Cardiac septum (tissue), 1 donor: ENCODE results near the gene RNF222. TPM values are rescaled to one million over a fixed set of nuclear protein-coding genes. Genes with fewer than 3 reads are reported as not detected.

Experiments
- DNase-seq: peaks from one replicate; pipeline ENCODE4 v3.0.0-alpha.2; 2020; ENCODE audit warnings: low spot score
- intact Hi-C: fragments of 100-400 bp; cut with DNase I; formaldehyde crosslinking; loops from one replicate; pipeline ENCODE4 v1.14.0; 2022
- long read RNA-seq: library from polyadenylated mRNA; unstranded; transcript quantifications from one replicate; pipeline ENCODE4 v2.0.0, GENCODE V29; 2021
- total RNA-seq: library from RNA; stranded (reverse); fragmentation: NEBNext Ultra II Directional; extraction: Animal tissue kit (Norgen Biotek cat#: 25700); gene quantifications from one replicate; pipeline ENCODE4 v1.2.1, GENCODE V29; 2021
- donor health status: DM: no; HTN: no; CAD: no.

The RNF222 gene
- total RNA-seq, result not detected
- long read RNA-seq, result 0 reads

- DNase-seq, result no peak
- intact Hi-C loops, result no loop called here
Measured at GRCh38 chr17:8397636-8398035, at the start of gene RNF222. Gene RNF222 (minus strand): TSS chr17:8397827. CDS start chr17:8393461, 4,366 bp downstream.

DNA sequence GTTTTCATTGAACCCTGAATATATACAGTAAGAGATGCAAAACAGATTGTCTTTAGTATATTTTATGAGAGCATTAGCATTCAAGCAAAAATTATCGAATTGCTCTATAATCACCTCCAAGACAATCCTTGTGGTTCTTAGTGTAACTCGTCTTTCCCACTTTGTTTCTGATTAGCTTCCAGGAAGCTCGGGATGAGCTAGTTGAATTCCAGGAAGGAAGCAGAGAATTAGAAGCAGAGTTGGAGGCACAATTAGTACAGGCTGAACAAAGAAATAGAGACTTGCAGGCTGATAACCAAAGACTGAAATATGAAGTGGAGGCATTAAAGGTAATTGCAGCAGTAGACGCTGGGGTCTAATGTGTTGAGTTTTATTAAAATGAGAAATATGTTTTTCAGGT lies 47.9 kb upstream of the RNF222 start:
- intact Hi-C loops, result no loop called here
- no peak for DNase-seq

- DNase-seq, result no peak
- intact Hi-C loops, result no loop called here
Measured at GRCh38 chr17:8444494-8444893, 46.9 kb upstream of the RNF222 start.

- no peak for DNase-seq
- intact Hi-C loops, result no loop called here
Measured at GRCh38 chr17:8443756-8444155, 46.1 kb upstream of the RNF222 start.

DNA sequence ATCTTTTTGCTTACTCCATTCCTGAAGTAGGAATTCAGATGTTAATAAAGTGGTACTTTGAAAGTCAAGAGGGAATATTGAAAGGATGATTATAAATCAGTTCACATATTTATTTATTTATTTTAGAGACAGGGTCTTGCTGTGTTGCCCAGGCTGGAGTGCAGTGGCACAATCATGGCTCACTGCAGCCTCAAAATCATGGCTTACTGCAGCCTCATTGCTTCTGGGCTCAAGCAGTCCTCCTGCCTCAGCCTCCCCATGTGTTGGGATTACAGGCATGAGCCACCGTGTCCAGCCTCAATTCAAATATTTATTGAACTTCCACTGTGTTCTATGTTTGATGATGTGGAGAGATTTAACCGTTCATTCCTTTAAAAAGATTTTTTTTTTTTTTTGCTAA lies 44.7 kb upstream of the RNF222 start:
- DNase-seq, result no peak
- intact Hi-C loops, result no loop called here

DNA sequence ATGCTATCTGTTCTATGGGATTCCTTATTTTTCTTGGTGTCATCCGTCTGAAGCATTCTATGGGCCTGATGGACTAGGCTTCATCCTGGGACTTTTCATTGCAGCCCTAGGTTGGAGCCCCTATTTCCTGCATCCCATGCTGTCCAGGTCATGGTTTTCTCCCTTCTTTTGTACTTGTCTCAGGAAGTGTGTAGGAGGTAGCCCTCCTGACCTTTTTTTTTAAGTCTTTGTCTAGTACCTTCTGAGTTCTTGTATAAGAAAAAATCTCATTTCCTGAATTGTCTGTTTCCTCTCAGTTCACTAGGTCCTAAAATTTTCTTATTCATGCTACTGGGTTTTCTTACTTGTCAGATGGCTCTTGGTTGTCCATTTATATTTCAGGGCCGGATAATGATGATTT lies 44.1 kb upstream of the RNF222 start:
- DNase-seq, result no peak
- intact Hi-C loops, result no loop called here

DNA sequence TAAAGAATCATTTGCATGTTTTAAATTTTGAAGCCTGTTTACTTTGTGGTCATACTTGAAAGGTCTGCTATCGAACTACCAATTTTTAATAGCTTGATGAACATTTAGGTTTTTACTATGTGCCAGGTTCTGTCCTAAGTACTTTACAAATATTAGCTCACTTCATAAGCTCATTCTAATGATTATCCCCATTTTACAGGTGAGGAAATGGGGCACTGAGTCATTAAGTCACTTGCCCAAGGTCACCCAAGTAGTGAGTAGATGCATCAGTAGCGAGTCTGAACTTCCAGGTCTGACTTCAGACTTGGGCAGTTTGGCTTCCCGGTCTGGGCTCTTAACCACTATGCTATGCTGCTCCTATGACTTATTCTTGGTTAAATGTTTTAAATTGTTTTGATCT lies 42.1 kb upstream of the RNF222 start:
- DNase-seq, result no peak
- intact Hi-C loops, result loop anchor here (5.0 kb wide), 1 partner anchor 57 kb away; the partner anchor contains the start of gene RPL26

GRCh38 chr17:8438441-8438840 lies 40.8 kb upstream of the RNF222 start:
- no peak for DNase-seq
- intact Hi-C loops, result loop anchor here (5.0 kb wide), 1 partner anchor 56 kb away; the partner anchor contains the start of gene RPL26

GRCh38 chr17:8436844-8437171 lies 39.2 kb upstream of the RNF222 start:
- intact Hi-C loops, result loop anchor here (5.0 kb wide), 1 partner anchor 55 kb away; the partner anchor contains the start of gene RPL26
- no peak for DNase-seq

DNA sequence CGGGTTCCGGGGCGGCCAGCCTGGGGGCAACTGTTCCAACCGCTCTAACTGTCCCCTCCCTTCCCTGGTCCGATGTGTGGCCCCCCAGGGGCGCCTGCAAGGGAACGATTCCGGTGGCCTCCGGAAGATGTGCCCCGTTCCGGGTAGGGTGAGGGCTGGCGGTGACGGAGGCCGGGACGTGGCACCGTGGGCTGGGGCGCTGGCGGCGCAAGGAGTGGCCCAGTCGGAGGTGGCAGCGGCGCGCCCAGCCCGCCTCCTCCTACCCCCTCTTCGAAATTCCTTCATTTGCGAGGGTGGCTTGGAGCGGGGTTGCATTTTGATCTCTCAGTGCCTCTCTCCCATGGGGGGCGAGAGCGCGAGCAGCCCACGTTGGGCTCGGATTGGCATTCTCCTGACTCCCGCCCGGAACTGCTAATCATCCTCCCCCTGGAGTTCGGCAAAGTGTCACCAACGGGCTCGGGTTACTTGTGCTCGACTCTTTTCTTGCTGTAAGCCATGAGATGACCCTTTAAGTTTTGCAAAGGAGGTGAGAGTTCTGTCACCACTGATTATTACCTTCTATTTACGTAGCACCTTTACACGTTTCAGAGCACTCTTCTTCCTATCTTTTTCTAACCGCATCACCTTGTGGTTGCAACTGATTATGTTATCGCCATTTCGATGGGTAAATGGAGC lies 38.7 kb upstream of the RNF222 start:
- intact Hi-C loops, result loop anchor here (5.0 kb wide), 1 partner anchor 54 kb away; the partner anchor contains the start of gene RPL26
- DNase-seq, result peak; percentile 83

DNA sequence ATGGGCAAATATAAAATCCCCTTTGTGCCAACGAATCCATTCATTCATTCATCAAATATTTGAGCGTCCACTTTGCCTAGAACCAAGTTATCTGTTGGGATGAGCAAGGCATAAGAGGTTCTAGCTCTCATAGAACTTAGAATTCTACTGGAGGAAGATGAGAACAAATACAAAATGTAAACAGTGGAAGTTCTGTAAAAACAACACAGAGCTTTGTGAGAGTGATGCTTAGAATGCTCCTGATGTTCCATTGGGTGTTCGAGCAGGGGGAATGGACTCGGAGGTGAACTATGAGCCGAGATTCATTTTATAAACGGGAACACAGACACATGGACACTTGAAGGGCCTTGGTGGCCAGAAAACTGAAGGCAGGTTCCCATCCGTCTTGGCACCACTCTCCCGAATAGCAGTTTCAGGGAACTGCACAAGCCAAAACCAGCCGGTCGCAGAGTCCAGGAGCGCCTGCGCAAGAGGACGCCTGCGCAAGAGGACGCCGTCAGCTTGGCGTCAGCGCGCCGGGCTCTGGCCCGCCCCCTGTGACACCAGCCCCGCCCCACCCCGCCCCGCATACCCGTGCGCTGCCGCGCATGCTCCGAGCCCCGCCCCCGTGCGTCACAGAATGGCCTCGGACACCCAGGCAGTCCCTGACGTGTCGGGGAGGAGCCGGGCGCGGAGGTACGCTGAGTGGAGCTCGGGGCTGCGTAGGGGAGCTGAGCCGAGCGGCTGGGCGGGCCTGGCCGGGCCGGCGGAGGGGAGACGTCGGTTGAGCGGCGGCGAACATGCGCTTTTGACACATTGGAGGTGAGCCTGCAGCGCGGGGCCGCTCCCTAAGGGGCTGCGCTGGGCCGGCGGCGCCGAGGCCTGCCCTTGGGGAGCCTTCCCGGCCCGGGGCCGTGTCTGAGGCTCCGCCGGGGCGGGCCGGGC lies 37.9 kb upstream of the RNF222 start, which contains the start of gene NDEL1:
TSS of gene NDEL1 (plus strand) at position 640 of the 924 bp plus-strand sequence. CDS start 8,388 bp downstream, outside the sequence.
- intact Hi-C loops, result loop anchor here (5.0 kb wide), 1 partner anchor 53 kb away; the partner anchor contains the start of gene RPL26
- peak; percentile 100 for DNase-seq

- DNase-seq, result peak; percentile 77
- intact Hi-C loops, result loop anchor here (5.0 kb wide), 1 partner anchor 201 kb away; the partner anchor contains the start of gene MYH10
Measured at GRCh38 chr17:8430966-8431365, 33.3 kb upstream of the RNF222 start.

GRCh38 chr17:8426802-8427201 lies 29.2 kb upstream of the RNF222 start:
- intact Hi-C loops, result no loop called here
- DNase-seq, result no peak

DNA sequence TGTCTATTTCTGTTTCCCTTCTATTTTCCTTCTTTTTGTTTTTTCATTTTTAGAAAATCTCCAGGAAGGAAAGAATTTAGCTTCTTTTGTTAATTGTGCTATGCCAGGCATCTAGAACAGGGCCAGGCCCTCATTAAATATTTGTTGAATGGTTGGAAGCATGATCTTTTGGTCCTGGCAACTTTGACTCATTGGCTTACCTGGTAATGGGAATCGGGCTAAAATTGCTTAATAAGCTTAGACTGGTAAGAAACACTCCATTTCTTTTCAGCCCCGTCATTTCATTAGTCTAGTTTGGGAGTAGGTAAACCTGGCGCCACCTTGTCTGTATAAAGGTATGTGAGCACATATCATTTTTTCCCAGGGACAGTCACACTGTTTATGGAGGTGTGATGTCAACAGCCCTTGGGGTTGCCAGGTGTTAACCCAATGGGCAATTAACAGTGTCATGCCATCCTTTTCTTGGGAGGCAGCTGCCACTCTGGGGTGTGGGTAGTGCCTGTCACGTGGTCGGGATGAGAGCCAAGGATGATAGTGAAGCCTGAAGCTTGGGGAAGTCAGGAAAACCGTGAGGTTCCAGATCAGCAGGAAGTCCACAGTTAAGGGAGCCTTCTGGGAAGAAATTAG lies 28.6 kb upstream of the RNF222 start:
- intact Hi-C loops, result no loop called here
- DNase-seq, result no peak

DNA sequence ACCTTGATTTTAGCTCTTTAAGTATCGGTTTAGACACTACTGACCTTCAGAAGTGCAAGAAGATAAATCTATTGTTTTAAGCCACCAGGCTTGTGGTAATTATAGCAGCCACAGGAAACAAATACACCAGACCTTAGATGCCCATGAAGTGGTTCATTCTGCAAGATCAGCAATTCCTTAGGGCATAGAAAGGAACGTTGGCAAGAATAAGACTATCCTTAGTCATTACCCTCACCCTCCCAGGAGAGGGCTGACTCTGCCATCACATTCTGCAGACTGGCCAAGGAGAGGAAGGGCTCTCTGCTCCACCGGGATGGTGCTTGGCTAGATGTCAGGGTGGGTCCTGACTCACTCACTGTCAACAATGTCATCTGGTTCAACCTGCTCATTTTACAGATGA lies 23.9 kb upstream of the RNF222 start:
- no peak for DNase-seq
- intact Hi-C loops, result no loop called here

DNA sequence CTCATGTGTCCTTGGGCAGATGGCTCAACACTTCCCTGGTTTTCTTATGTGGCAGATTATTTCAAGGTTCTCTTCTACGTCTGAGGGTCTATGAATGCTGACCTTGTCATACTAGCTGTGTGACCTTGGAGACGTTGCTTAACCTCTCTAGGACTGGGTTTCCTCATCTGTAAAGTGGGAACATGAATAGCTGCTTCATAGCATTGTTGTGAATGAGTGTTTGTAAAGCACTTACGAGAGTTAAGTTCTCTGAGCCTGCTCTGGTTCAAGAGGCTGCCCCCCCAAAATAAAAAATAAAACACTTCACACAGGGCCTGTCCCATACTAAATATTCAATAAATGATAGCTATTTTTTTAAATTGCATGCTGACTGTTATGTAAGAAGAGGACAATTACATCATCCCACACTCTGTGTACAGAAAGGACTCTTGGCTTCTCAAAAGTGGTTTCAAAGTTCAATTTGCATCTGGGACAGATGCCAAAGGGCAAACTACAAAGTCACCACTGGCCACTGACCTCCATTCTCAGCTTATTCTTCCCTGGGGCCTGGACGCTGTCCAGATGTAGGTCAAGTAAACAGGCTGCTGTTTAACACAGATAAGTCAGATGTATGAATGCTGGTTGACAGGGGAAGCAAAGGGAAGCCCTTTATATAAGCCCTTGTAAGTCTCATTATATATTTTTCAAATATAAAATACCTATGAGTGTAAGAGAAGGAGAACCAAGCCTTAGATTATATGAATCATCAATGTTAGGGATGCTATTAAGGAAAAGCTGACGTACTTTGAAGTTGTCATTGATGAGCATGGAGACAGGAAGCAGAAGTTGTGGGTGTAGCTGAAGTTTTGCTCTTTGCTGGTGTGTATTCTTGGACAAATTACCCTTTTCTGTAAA lies 22.7 kb upstream of the RNF222 start:
- intact Hi-C loops, result no loop called here
- peak; percentile 82 for DNase-seq

- intact Hi-C loops, result no loop called here
- no peak for DNase-seq
Measured at GRCh38 chr17:8419305-8419704, 21.7 kb upstream of the RNF222 start.

DNA sequence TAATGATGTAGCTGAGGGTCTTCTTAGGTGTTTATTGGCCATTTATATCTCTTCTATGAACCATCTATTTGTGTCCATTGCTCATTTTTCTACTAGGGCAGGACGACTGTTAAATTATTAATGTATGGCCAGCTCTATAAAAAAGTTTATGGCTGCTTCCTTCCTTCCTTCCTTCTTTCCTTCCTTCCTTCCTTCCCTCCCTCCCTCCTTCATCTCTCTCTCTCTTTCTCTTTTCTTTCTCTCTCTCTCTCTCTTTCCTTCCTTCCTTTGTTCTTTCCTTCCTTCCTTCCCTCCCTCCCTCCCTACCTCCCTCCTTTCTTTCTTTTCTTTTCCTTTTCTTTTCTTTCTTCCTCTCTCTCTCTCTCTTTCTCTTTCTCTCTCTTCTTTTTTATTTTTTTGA lies 20.8 kb upstream of the RNF222 start:
- DNase-seq, result no peak
- intact Hi-C loops, result no loop called here

- DNase-seq, result no peak
- intact Hi-C loops, result no loop called here
Measured at GRCh38 chr17:8417806-8418205, 20.2 kb upstream of the RNF222 start.
